Tibial artery (tissue), 4 donors: ENCODE measurements around the gene RBPJL.

Experiments used
- DNase-seq, 2 donors: peaks; one replicate each; pipeline ENCODE4 v3.0.0-alpha.2; 2019
- H3K27ac ChIP-seq, 2 donors: fragments of 200-600 bp; sonication (generic) in 1 of 2; 1 replicate in 1 of 2; 2 replicates in 1 of 2; pipeline ENCODE4 v1.5.1; 2018 to 2019; ENCODE audit warnings: mild to moderate bottlenecking in 1 of 2
- H3K27me3 ChIP-seq, 2 donors: fragments of 200-600 bp; sonication (generic) in 1 of 2; one replicate each; pipeline versions ENCODE4 v1.5.1 to v1.6.0; 2016 to 2019
- H3K36me3 ChIP-seq, 3 donors: fragments of 200-600 bp; sonication (generic) in 2 of 3; one replicate each; pipeline ENCODE4 v1.5.1; 2016 to 2019; ENCODE audit warnings: mild to moderate bottlenecking in 2 of 3
- H3K4me1 ChIP-seq, 4 donors: fragments of 200-600 bp; sonication (generic) in 2 of 4; 1 replicate in 3 of 4; 2 replicates in 1 of 4; pipeline ENCODE4 v1.5.1; 2016 to 2019
- H3K4me3 ChIP-seq, 2 donors: fragments of 200-600 bp; sonication (generic) in 1 of 2; 1 replicate in 1 of 2; 2 replicates in 1 of 2; pipeline ENCODE4 v1.5.1; 2018 to 2019; ENCODE audit warnings: mild to moderate bottlenecking in 2 of 2
- H3K9me3 ChIP-seq, 3 donors: fragments of 200-600 bp; sonication (generic) in 1 of 3; one replicate each; pipeline ENCODE4 v1.5.1; 2016 to 2019
- intact Hi-C: fragments of 100-400 bp; cut with DNase I; formaldehyde crosslinking; loops from one replicate; pipeline ENCODE4 v1.15.0; 2023; ENCODE audit warnings: low total_unique reads
- TF ChIP-seq, protein P1 (sequence below), 2 experiments: fragments of 200-600 bp in 1 of 2; fragments of 450-650 bp in 1 of 2; IDR thresholded peaks; one replicate each; pipeline ENCODE4 v1.5.1; 2017 to 2019; ENCODE audit warnings: antibody characterized with exemption in 2 of 2, mild to moderate bottlenecking in 1 of 2, moderate library complexity in 1 of 2

The RBPJL gene

GRCh38 chr20:45263556-45264266 lies 42.9 kb upstream of the RBPJL start:
- no peaks in the 10 kb centered on the region for H3K4me1 ChIP-seq
- H3K9me3 ChIP-seq = no peaks in the 10 kb centered on the region
- H3K36me3 ChIP-seq = no peaks in the 10 kb centered on the region
- intact Hi-C loops = no loop called here
- no peak overlapping the region for H3K27ac ChIP-seq
- peaks cover 0 to 5% of the 10 kb centered on the region in 2 donors for H3K27me3 ChIP-seq
- TF ChIP-seq, protein P1, sequence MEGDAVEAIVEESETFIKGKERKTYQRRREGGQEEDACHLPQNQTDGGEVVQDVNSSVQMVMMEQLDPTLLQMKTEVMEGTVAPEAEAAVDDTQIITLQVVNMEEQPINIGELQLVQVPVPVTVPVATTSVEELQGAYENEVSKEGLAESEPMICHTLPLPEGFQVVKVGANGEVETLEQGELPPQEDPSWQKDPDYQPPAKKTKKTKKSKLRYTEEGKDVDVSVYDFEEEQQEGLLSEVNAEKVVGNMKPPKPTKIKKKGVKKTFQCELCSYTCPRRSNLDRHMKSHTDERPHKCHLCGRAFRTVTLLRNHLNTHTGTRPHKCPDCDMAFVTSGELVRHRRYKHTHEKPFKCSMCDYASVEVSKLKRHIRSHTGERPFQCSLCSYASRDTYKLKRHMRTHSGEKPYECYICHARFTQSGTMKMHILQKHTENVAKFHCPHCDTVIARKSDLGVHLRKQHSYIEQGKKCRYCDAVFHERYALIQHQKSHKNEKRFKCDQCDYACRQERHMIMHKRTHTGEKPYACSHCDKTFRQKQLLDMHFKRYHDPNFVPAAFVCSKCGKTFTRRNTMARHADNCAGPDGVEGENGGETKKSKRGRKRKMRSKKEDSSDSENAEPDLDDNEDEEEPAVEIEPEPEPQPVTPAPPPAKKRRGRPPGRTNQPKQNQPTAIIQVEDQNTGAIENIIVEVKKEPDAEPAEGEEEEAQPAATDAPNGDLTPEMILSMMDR (IDR thresholded peaks at IDR 0.05) = no peak
- DNase-seq = no peak
- no peak overlapping the region for H3K4me3 ChIP-seq

GRCh38 chr20:45266977-45267376 lies 39.7 kb upstream of the RBPJL start:
- TF ChIP-seq, protein P1 (IDR thresholded peaks at IDR 0.05) = no peak
- intact Hi-C loops = no loop called here
- DNase-seq = no peak
- no peak overlapping the region for H3K27ac ChIP-seq
- no peaks in the 10 kb centered on the region for H3K4me1 ChIP-seq
- H3K4me3 ChIP-seq = no peak overlapping the region
- H3K9me3 ChIP-seq = no peaks in the 10 kb centered on the region
- no peaks in the 10 kb centered on the region for H3K27me3 ChIP-seq
- H3K36me3 ChIP-seq = no peaks in the 10 kb centered on the region

DNA sequence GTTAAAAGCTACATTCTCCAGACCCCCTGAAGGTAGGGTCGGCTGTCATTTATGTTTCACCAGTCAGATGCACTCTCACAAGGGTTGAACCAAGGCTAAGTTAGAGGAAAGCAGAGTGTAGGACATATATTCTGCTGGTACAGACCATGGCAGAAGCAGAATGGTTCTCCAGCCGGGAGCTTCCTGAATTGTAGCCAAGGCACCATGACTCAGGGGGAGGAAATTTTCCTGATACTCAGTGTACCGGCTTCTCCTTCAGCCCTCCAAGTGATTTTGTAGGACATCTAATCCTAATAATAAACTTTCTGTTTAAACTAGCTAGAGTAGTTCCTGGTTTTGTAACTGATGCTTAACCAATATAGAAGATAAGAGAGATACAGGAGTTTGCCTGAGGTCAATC lies 38.1 kb upstream of the RBPJL start:
- TF ChIP-seq, protein P1 (IDR thresholded peaks at IDR 0.05) = no peak
- Histone ChIP-seq H3K36me3 (no peaks in the 10 kb centered on the region), H3K9me3 (no peaks in the 10 kb centered on the region), H3K4me3 (no peak overlapping the region), H3K27ac (no peak overlapping the region), H3K4me1 (no peaks in the 10 kb centered on the region), H3K27me3 (no peaks in the 10 kb centered on the region)
- no peak for DNase-seq
- intact Hi-C loops = no loop called here

DNA sequence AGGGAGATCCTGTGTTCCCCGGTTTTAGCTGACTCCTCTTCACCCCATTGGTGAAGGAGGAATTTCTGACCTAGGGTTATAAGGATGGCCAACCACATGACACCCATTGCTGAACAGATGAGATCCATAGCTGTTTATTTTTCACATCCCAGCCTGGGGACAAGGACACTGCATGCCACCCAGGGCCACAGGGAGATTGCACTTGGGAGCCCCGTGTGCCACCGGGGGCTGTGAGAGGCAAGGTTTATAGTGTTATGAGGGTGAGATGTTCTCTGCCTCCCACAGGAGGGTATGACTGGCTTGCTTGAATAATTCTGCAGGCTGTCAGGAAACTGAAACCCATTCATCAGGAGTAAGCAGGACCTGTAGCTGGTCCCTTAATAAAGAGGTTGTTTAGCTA lies 37.6 kb upstream of the RBPJL start:
- no peak for DNase-seq
- Histone ChIP-seq H3K27ac (no peak overlapping the region), H3K4me3 (no peak overlapping the region), H3K4me1 (no peaks in the 10 kb centered on the region), H3K36me3 (no peaks in the 10 kb centered on the region), H3K27me3 (peaks cover 0 to 4% of the 10 kb centered on the region in 2 donors), H3K9me3 (no peaks in the 10 kb centered on the region)
- TF ChIP-seq, protein P1 (IDR thresholded peaks at IDR 0.05) = no peak
- intact Hi-C loops = no loop called here

DNA sequence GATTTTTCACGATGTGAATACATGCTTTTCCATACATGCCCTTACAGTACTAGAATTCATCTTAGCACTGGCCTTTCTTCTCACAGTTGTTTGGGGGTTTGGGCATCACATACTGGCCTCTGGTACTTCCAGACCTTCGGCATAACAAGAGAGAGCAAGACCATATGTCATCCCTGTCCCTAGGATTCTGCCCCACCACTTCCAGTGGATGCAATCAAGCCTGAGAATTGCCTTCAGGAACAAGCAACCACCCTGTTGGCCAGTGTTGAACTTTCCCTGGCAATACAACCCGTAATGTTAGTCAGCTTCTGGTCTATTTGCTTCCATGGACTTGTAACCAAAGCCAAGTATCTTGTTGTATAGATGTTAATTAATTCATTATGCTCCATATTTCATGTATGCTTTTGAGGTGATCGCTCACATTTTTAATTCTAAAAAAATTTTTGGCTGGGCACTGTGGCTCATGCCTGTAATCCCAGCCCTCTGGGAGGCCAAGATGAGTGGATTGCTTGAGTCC lies 36.8 kb upstream of the RBPJL start:
- H3K4me3 ChIP-seq = no peak overlapping the region
- intact Hi-C loops = no loop called here

More for the DNA sequence above, 36.8 kb upstream of the RBPJL start:
- DNase-seq = no peak
- no peaks in the 10 kb centered on the region for H3K36me3 ChIP-seq
- no peak overlapping the region for H3K27ac ChIP-seq
- no peaks in the 10 kb centered on the region for H3K9me3 ChIP-seq
- TF ChIP-seq, protein P1 (IDR thresholded peaks at IDR 0.05) = no peak
- no peaks in the 10 kb centered on the region for H3K4me1 ChIP-seq
- H3K27me3 ChIP-seq = peaks cover 0 to 4% of the 10 kb centered on the region in 2 donors
